DND-41 (cell line): ENCODE data around the gene FANK1.

Source experiments
- EZH2 ChIP-seq: IDR thresholded peaks from 3 replicates; pipeline ENCODE4 v1.6.1; 2012; ENCODE audit warnings: borderline replicate concordance, low read depth, mild to moderate bottlenecking, moderate library complexity, low read length, inconsistent platforms; ENCODE audit not compliant: severe bottlenecking
- TF ChIP-seq, protein P1 (sequence below): IDR thresholded peaks from 2 replicates; pipeline ENCODE4 v1.5.1; 2012; ENCODE audit warnings: borderline replicate concordance, low read length, moderate library complexity, mild to moderate bottlenecking; ENCODE audit not compliant: poor library complexity, severe bottlenecking; ENCODE audit errors: extremely low read depth

DNA sequence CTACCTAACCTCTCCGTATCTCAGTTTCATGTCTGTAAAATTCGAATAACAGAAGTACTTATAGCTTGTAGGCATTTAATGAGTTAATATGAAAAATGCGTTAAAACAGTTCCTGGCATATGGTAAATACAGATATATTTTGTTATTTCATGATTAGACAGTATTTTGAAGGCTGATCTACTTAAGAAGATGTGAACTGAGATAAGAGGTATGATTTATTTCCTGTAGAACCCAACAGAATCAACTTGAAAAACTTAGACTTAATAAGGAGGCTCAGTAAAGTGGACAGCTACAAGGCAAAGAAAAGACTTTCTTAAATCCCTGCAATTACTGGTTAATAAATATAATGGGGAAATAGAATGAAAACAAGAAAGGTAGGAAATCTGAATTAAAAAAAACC lies 103.3 kb downstream of the FANK1 start:
- TF ChIP-seq, protein P1, sequence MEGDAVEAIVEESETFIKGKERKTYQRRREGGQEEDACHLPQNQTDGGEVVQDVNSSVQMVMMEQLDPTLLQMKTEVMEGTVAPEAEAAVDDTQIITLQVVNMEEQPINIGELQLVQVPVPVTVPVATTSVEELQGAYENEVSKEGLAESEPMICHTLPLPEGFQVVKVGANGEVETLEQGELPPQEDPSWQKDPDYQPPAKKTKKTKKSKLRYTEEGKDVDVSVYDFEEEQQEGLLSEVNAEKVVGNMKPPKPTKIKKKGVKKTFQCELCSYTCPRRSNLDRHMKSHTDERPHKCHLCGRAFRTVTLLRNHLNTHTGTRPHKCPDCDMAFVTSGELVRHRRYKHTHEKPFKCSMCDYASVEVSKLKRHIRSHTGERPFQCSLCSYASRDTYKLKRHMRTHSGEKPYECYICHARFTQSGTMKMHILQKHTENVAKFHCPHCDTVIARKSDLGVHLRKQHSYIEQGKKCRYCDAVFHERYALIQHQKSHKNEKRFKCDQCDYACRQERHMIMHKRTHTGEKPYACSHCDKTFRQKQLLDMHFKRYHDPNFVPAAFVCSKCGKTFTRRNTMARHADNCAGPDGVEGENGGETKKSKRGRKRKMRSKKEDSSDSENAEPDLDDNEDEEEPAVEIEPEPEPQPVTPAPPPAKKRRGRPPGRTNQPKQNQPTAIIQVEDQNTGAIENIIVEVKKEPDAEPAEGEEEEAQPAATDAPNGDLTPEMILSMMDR: no peak
- TF ChIP-seq EZH2: no peak
